Ishikawa (cell line): ENCODE measurements around the gene MRPL49.

Experiments
- CEBPB ChIP-seq: IDR thresholded peaks from 2 replicates; pipeline ENCODE4 v1.6.1; 2012
- CREB1 ChIP-seq: IDR thresholded peaks from 2 replicates; pipeline ENCODE4 v1.6.1; 2012; ENCODE audit warnings: low read depth
- EGR1 ChIP-seq: IDR thresholded peaks from 2 replicates; pipeline ENCODE4 v1.6.1; 2012
- EP300 ChIP-seq: IDR thresholded peaks from 2 replicates; pipeline ENCODE4 v1.6.1; 2012; ENCODE audit warnings: borderline replicate concordance
- FOXM1 ChIP-seq: IDR thresholded peaks from 2 replicates; pipeline ENCODE4 v1.6.1; 2012; ENCODE audit warnings: low read depth, borderline replicate concordance
- MAX ChIP-seq: IDR thresholded peaks from 2 replicates; pipeline ENCODE4 v1.6.1; 2012
- NFIC ChIP-seq: IDR thresholded peaks from 2 replicates; pipeline ENCODE4 v1.6.1; 2012
- RAD21 ChIP-seq: IDR thresholded peaks from 2 replicates; pipeline ENCODE4 v1.6.1; 2012; ENCODE audit warnings: low read depth
- REST ChIP-seq: IDR thresholded peaks from 2 replicates; pipeline ENCODE4 v1.6.1; 2012; ENCODE audit warnings: low read depth, mild to moderate bottlenecking
- TAF1 ChIP-seq: IDR thresholded peaks from 2 replicates; pipeline ENCODE4 v1.6.1; 2012; ENCODE audit warnings: low read depth, mild to moderate bottlenecking
- TCF12 ChIP-seq: IDR thresholded peaks from 2 replicates; pipeline ENCODE4 v1.6.1; 2012; ENCODE audit warnings: low read depth
- TEAD4 ChIP-seq: IDR thresholded peaks from 2 replicates; pipeline ENCODE4 v1.6.1; 2012
- USF1 ChIP-seq: IDR thresholded peaks from 2 replicates; pipeline ENCODE4 v1.6.1; 2012
- YY1 ChIP-seq: IDR thresholded peaks from 2 replicates; pipeline ENCODE4 v1.6.1; 2012; ENCODE audit warnings: low read depth
- ZBTB7A ChIP-seq: IDR thresholded peaks from 2 replicates; pipeline ENCODE4 v1.6.1; 2012; ENCODE audit warnings: low read depth

Gene MRPL49

GRCh38 chr11:65095427-65095826 lies 26.7 kb upstream of the MRPL49 start:
- TF ChIP-seq FOXM1 (no peak), NFIC (no peak), CEBPB (no peak), REST (no peak), MAX (no peak), TCF12 (no peak), YY1 (no peak), TEAD4 (no peak)

GRCh38 chr11:65095974-65096806 lies 25.9 kb upstream of the MRPL49 start, which contains the start of gene VPS51:
Gene VPS51, plus strand, starts transcription at chr11:65096214. Its CDS starts 37 bp downstream, at chr11:65096251.
- peak; percentile 89 for TF ChIP-seq YY1
- TF ChIP-seq TEAD4: peak; percentile 37
- TF ChIP-seq EP300: peak; percentile 46; the same call in 1 of the 2 replicates
- no peak for TF ChIP-seq RAD21
- no peak for TF ChIP-seq FOXM1
- TF ChIP-seq TCF12: peak; percentile 81
- peak; percentile 88 for TF ChIP-seq MAX
- peak; percentile 76 for TF ChIP-seq USF1
- peak; percentile 64; the same call in 1 of the 2 replicates for TF ChIP-seq ZBTB7A
- TF ChIP-seq TAF1: peak; percentile 74
- TF ChIP-seq CREB1: peak; percentile 24; the same call in 1 of the 2 replicates
- peak; percentile 38; the same call in 1 of the 2 replicates for TF ChIP-seq EGR1
- no peak for TF ChIP-seq REST
- peak; percentile 31; the same call in 1 of the 2 replicates for TF ChIP-seq CEBPB
- no peak for TF ChIP-seq NFIC

- no peak for TF ChIP-seq USF1
- no peak for TF ChIP-seq NFIC
- TF ChIP-seq EGR1: no peak
- TF ChIP-seq EP300: no peak
- TF ChIP-seq REST: no peak
- no peak for TF ChIP-seq ZBTB7A
- TF ChIP-seq FOXM1: no peak
- no peak for TF ChIP-seq TAF1
- no peak for TF ChIP-seq RAD21
- no peak for TF ChIP-seq CEBPB
- TF ChIP-seq CREB1: no peak
- no peak for TF ChIP-seq TCF12
- no peak for TF ChIP-seq YY1
- TF ChIP-seq TEAD4: no peak
- no peak for TF ChIP-seq MAX
These were observed 25.2 kb upstream of the MRPL49 start for GRCh38 chr11:65096926-65097325.
